Dendritic cell treated with granulocyte-macrophage colony-stimulating factor and Interleukin-4, amounts not matched to agents 40 ng/mL and 50 ng/mL, for 4 days (primary cell): Measurements from ENCODE around the gene MBD2.

Experiments used
- H3K27ac Mint-ChIP-seq: one replicate; pipeline ENCODE4 v1.8.0; 2022; ENCODE audit warnings: mild to moderate bottlenecking, mixed read lengths
- H3K27me3 Mint-ChIP-seq: one replicate; pipeline ENCODE4 v1.8.0; 2022; ENCODE audit warnings: mild to moderate bottlenecking, mixed read lengths
- H3K36me3 Mint-ChIP-seq: one replicate; pipeline ENCODE4 v1.8.0; 2022; ENCODE audit warnings: low read depth, mixed read lengths
- H3K4me1 Mint-ChIP-seq: one replicate; pipeline ENCODE4 v1.8.0; 2022; ENCODE audit warnings: low read depth, mixed read lengths
- H3K4me3 Mint-ChIP-seq: one replicate; pipeline ENCODE4 v1.8.0; 2022; ENCODE audit warnings: mild to moderate bottlenecking, moderate library complexity, mixed read lengths
- H3K9me3 Mint-ChIP-seq: one replicate; pipeline ENCODE4 v1.8.0; 2022; ENCODE audit warnings: mixed read lengths
- intact Hi-C: fragments of 100-400 bp; cut with micrococcal nuclease; formaldehyde crosslinking; loops from one replicate; pipeline ENCODE4 v1.15.0; 2022

The MBD2 gene

GRCh38 chr18:54202851-54203250, 21.6 kb downstream of the MBD2 start:
- no peaks in the 10 kb centered on the region for H3K27me3 Mint-ChIP-seq
- no peak overlapping the region for H3K4me3 Mint-ChIP-seq
- no peaks in the 10 kb centered on the region for H3K9me3 Mint-ChIP-seq
- intact Hi-C loops = no loop called here
- H3K27ac Mint-ChIP-seq = no peak overlapping the region
- peaks cover 70% of the 10 kb centered on the region for H3K36me3 Mint-ChIP-seq
- H3K4me1 Mint-ChIP-seq = peaks cover 26% of the 10 kb centered on the region

GRCh38 chr18:54197747-54198411, 26.6 kb downstream of the MBD2 start:
- no peak overlapping the region for H3K27ac Mint-ChIP-seq
- peaks cover 61% of the 10 kb centered on the region for H3K36me3 Mint-ChIP-seq
- H3K4me1 Mint-ChIP-seq = peaks cover 13% of the 10 kb centered on the region
- H3K4me3 Mint-ChIP-seq = no peak overlapping the region
- H3K27me3 Mint-ChIP-seq = no peaks in the 10 kb centered on the region
- H3K9me3 Mint-ChIP-seq = no peaks in the 10 kb centered on the region
- intact Hi-C loops = no loop called here

- H3K4me3 Mint-ChIP-seq = no peak overlapping the region
- peaks cover 6% of the 10 kb centered on the region for H3K4me1 Mint-ChIP-seq
- intact Hi-C loops = no loop called here
- no peaks in the 10 kb centered on the region for H3K9me3 Mint-ChIP-seq
- no peak overlapping the region for H3K27ac Mint-ChIP-seq
- no peaks in the 10 kb centered on the region for H3K27me3 Mint-ChIP-seq
- peaks cover 56% of the 10 kb centered on the region for H3K36me3 Mint-ChIP-seq
These were observed 30.7 kb downstream of the MBD2 start for GRCh38 chr18:54193786-54194185.

- H3K4me3 Mint-ChIP-seq = no peak overlapping the region
- H3K4me1 Mint-ChIP-seq = peaks cover 6% of the 10 kb centered on the region
- H3K27me3 Mint-ChIP-seq = no peaks in the 10 kb centered on the region
- peaks cover 52% of the 10 kb centered on the region for H3K36me3 Mint-ChIP-seq
- H3K27ac Mint-ChIP-seq = no peak overlapping the region
- intact Hi-C loops = no loop called here
- no peaks in the 10 kb centered on the region for H3K9me3 Mint-ChIP-seq
These were observed 31.6 kb downstream of the MBD2 start for GRCh38 chr18:54192900-54193299.

- H3K36me3 Mint-ChIP-seq = peaks cover 56% of the 10 kb centered on the region
- H3K27me3 Mint-ChIP-seq = no peaks in the 10 kb centered on the region
- peaks cover 6% of the 10 kb centered on the region for H3K4me1 Mint-ChIP-seq
- no peak overlapping the region for H3K27ac Mint-ChIP-seq
- intact Hi-C loops = no loop called here
- no peaks in the 10 kb centered on the region for H3K9me3 Mint-ChIP-seq
- H3K4me3 Mint-ChIP-seq = no peak overlapping the region
These were observed 32.1 kb downstream of the MBD2 start for GRCh38 chr18:54192415-54192814.

GRCh38 chr18:54191352-54191751, 33.1 kb downstream of the MBD2 start:
- Mint-ChIP-seq H3K27ac (no peak overlapping the region), H3K27me3 (no peaks in the 10 kb centered on the region), H3K4me3 (no peak overlapping the region), H3K4me1 (peaks cover 6% of the 10 kb centered on the region), H3K36me3 (peaks cover 56% of the 10 kb centered on the region), H3K9me3 (no peaks in the 10 kb centered on the region)
- intact Hi-C loops = no loop called here

- Mint-ChIP-seq H3K4me3 (no peak overlapping the region), H3K27me3 (no peaks in the 10 kb centered on the region), H3K36me3 (peaks cover 47% of the 10 kb centered on the region), H3K27ac (no peak overlapping the region), H3K4me1 (no peaks in the 10 kb centered on the region), H3K9me3 (no peaks in the 10 kb centered on the region)
- intact Hi-C loops = no loop called here
These were observed 37.1 kb downstream of the MBD2 start for GRCh38 chr18:54187372-54187771.

- Mint-ChIP-seq H3K27me3 (no peaks in the 10 kb centered on the region), H3K27ac (no peak overlapping the region), H3K4me3 (no peak overlapping the region), H3K4me1 (no peaks in the 10 kb centered on the region), H3K9me3 (no peaks in the 10 kb centered on the region), H3K36me3 (peaks cover 23% of the 10 kb centered on the region)
- intact Hi-C loops = no loop called here
These were observed 39.6 kb downstream of the MBD2 start for GRCh38 chr18:54184836-54185235.

GRCh38 chr18:54183390-54183789, 41.1 kb downstream of the MBD2 start:
- intact Hi-C loops = no loop called here
- Mint-ChIP-seq H3K4me1 (no peaks in the 10 kb centered on the region), H3K27ac (no peak overlapping the region), H3K9me3 (no peaks in the 10 kb centered on the region), H3K36me3 (peaks cover 16% of the 10 kb centered on the region), H3K4me3 (no peak overlapping the region), H3K27me3 (no peaks in the 10 kb centered on the region)

- intact Hi-C loops = no loop called here
- Mint-ChIP-seq H3K4me1 (no peaks in the 10 kb centered on the region), H3K36me3 (peaks cover 16% of the 10 kb centered on the region), H3K27me3 (no peaks in the 10 kb centered on the region), H3K4me3 (no peak overlapping the region), H3K27ac (no peak overlapping the region), H3K9me3 (no peaks in the 10 kb centered on the region)
These were observed 42.4 kb downstream of the MBD2 start for GRCh38 chr18:54181856-54182602.

- Mint-ChIP-seq H3K4me3 (no peak overlapping the region), H3K27ac (no peak overlapping the region), H3K36me3 (peaks cover 47% of the 10 kb centered on the region), H3K9me3 (no peaks in the 10 kb centered on the region), H3K4me1 (peaks cover 16% of the 10 kb centered on the region), H3K27me3 (no peaks in the 10 kb centered on the region)
- intact Hi-C loops = no loop called here
These were observed 50.4 kb downstream of the MBD2 start for GRCh38 chr18:54173980-54174630.

- intact Hi-C loops = no loop called here
- peaks cover 16% of the 10 kb centered on the region for H3K4me1 Mint-ChIP-seq
- no peaks in the 10 kb centered on the region for H3K9me3 Mint-ChIP-seq
- H3K27ac Mint-ChIP-seq = no peak overlapping the region
- no peak overlapping the region for H3K4me3 Mint-ChIP-seq
- no peaks in the 10 kb centered on the region for H3K27me3 Mint-ChIP-seq
- H3K36me3 Mint-ChIP-seq = peaks cover 52% of the 10 kb centered on the region
These were observed 51.2 kb downstream of the MBD2 start for GRCh38 chr18:54173250-54173649.

GRCh38 chr18:54169431-54170403, 54.8 kb downstream of the MBD2 start:
- H3K4me3 Mint-ChIP-seq = no peak overlapping the region
- no peaks in the 10 kb centered on the region for H3K27me3 Mint-ChIP-seq
- H3K27ac Mint-ChIP-seq = no peak overlapping the region
- H3K9me3 Mint-ChIP-seq = no peaks in the 10 kb centered on the region
- H3K4me1 Mint-ChIP-seq = peaks cover 8% of the 10 kb centered on the region
- peaks cover 64% of the 10 kb centered on the region for H3K36me3 Mint-ChIP-seq
- intact Hi-C loops = no loop called here
